GM21447 (cell line): ENCODE results near the gene ITGB7.
"Not testable (repeated sequence)": the region's sequence is repeated elsewhere in the genome, so short reads cannot be mapped to it uniquely, and the experiment has no call there.

Experiments
- ATAC-seq: cut with Tn5 transposase; IDR thresholded peaks from one replicate; pipeline ENCODE4 v1.9.1; 2021; ENCODE audit not compliant: unreplicated experiment

The ITGB7 gene

DNA sequence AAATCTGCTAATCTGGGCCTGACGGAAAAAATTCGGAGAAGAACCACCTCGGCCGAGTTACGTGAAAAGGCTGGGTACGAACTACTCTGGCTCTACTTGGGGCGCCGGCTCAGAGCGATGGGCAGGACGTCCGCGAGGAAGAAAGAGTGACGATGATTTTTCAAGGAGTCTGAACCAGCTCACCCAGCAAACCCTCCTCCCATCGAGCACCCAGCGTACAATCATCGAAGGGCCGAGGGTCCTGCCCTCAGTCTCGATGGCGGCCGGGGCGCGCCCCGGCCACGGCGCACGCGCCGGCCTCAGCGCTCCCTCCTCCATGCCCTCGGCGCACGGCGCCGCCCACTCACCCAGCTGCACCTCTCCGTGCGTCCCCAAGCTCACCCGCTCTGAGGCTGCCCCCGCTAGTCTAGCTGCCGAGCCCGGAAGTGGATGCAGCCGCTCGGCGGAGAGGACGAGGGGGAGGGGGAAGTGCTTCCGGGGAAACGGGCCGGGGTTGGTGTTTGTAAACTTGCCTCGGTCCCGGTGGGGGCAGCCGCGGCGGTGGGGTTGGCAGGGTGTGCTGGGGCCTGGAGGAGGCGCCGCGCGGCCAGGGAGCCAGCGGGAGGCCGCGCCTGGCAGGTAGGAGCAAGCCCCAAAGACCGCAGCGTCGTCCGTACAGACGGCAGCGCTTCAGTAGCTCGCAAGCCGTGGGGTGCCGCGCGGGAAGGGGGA, 26.7 kb downstream of the ITGB7 start, which contains the start of the genes CSAD and ZNF740:
CSAD (minus strand) TSS at position 706 of the 711 bp plus-strand sequence. CDS start 7,455 bp downstream, outside the sequence.
ZNF740 (plus strand) TSS at position 503 of the 711 bp plus-strand sequence. CDS start 1,262 bp downstream, outside the sequence.
- ATAC-seq = peak; percentile 91

DNA sequence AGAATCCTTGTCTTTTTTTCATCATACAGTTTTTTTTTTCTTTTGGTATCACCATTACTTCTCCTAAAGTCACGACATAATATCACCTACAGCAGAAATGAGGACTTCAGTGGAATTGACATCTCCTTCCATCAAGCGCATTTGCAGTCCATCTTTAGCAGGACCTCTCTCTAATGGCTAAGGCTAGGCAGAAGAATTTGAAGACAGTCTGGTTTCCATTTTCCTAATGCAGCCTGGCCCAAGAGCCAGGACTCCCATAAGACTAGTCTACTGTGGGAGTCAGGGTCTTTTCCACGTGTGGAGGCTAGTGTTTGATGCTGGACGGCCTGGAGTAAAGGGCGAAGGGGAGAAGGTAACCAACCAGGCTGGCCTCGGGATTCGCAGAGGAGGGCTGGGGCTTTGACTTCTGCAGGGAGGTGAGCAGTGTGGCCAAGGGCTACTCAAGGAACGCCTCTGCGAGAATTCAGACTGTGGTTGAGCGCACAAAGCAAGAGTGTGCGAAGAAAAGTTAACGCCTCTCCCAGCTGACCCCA, 27.3 kb downstream of the ITGB7 start:
- peak; percentile 18 for ATAC-seq

DNA sequence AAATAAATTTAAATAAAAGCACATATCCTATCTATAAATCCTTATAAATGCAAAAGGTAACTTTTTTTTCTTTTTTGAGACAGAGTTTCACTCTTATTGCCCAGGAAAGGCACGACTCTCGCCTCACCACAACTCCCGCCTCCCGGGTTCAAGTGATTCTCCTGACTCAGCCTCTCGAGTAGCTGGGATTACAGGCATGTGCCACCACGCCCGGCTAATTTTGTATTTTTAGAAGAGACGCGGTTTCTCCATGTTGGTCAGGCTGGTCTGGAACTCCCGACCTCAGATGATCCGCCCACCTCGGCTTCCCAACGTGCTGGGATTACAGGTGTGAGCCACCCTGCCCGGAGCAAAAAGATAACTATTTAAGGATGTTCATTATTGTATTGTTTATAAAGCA, 28.2 kb downstream of the ITGB7 start:
- ATAC-seq = not testable (repeated sequence)

DNA sequence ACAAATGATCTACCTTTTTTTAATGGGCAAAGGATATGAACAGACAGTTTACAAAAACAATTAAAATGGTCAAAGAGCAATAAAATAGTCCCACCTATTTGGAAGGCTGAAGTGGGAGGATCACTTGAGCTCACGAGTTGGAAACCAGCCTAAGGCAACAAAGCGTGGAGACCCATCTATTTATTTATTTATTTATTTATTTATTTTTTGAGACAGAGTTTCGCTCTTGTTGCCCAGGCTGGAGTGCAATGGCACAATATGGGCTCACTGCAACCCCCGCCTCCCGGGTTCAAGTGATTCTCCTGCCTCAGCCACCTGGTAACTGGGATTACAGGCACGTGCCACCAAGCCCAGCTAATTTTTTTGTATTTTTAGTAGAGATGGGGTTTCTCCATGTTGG, 29.6 kb downstream of the ITGB7 start:
- not testable (repeated sequence) for ATAC-seq

DNA sequence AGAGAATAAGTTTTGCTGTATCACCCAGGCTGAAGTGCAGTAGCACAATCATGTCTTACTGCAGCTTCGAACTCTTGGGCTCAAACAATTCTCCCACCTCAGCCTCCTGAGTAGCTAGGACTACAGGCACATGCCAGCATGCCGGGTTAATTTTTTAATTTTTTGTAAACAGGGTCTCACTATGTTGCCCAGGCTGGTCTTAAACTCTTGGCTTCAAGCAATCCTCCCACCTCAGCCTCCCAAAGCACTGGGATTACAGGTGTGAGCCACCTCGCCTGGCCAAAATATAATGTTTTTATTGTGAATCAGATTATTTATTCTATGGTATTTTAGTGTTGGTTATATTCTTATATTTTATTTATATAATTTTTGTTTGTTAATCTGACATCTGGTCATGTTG, 30.3 kb downstream of the ITGB7 start:
- no peak for ATAC-seq

DNA sequence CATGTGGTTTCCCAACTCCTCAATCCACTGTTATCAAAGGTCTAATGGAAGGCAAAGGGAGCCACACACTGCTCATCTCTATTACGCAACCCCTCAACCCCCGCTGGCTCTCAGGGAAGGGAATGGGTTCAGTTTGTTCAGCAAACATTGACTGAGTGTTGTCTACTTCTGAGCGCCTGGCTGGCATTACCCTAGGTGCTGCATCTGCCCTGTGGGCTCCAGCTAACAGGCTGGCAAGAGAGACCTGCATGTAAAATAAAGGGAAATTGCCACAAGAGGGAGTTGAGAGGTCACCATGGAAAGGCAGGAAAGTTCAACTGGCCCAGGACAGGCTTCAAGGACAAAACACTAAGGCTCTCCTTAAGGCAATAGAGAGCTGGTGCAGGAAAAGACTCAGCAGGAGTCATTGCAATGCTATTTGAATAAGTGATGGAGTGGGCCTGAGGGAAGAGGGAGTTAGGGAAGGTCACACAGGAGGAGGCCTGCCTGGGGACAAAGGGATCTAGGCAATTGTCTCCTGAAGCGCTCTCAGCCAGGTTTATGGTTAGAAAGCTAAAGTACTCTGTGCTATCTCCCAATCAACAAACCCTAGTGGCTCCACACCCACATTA, 32.1 kb downstream of the ITGB7 start:
- ATAC-seq = no peak

DNA sequence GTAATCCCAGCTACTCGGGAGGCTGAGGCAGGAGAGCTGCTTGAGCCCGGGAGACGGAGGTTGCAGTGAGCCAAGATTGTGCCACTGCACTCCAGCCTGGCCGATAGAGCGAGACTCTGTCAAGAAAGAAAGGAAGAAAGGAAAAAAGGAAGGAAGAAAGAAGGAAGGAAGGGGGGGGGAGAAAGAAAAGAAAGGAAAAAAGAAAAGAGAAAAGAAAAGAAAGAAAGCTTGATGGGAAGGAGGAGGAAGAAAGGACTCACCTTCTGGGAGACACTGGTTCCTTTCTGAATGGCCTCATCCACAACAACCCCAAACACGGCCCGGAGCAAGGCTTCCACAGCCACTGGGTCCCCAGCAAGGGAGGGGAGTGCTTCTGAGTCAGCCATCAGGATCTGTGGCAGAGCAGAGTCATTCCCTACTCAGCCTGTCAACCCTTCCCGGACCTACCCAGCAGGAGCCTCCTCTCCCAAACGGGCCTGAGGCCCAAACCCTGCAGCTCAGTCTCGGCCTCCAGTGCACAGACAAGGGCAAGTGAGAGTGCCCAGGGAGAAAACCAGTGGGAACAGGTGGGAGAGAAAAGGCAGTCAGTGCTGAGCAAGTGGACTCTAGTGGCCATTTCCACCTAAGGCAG, 33.9 kb downstream of the ITGB7 start:
- no peak for ATAC-seq

DNA sequence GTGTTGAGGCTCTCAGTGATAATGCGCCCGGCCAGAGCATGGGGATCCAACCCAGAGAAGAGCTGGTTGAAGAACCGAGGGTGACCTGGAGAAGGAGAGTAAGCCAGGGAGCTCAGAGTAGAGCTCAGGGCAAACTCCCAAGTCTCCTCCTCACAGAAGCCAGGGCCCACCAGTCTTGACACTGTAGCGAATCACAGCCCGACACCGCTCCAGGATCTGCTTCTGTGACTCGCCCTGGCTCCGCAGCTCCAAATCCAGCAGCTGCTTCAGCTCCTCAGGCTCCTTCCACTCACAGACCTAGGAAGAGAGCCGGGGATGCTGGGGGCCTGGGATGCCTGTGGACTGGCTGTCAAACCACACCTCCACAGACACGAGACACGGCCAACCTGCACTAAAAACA, 34.7 kb downstream of the ITGB7 start:
- ATAC-seq = no peak

DNA sequence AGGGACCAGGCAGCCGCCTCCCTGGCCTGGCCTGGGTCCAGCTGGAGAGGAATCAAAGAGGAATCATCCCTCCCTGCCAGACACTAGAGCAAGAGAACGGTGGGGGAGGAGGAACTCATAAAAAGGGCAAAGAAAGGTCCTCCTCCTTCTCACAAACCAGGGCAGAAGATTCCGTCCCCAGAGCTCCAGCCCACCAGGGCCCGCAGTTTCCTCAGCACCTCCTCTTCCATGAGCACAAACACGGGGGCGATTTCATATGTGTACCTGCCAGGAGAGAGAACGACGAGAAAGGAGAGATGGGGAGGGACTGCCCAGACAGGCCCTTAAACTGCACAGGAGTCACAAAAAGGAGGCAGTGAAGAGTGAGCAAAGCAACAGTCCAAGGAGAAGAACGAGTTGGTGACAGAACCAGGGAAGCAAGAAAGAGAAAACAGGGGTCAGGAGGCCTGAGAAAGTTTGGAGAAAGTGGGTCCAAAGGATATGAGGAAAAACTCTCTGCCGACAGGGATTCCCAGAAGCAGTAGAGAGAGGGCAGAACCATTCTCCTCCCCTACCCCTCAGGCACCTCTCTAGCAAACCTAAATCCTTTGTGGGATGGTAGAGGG, 35.2 kb downstream of the ITGB7 start:
- ATAC-seq = no peak

DNA sequence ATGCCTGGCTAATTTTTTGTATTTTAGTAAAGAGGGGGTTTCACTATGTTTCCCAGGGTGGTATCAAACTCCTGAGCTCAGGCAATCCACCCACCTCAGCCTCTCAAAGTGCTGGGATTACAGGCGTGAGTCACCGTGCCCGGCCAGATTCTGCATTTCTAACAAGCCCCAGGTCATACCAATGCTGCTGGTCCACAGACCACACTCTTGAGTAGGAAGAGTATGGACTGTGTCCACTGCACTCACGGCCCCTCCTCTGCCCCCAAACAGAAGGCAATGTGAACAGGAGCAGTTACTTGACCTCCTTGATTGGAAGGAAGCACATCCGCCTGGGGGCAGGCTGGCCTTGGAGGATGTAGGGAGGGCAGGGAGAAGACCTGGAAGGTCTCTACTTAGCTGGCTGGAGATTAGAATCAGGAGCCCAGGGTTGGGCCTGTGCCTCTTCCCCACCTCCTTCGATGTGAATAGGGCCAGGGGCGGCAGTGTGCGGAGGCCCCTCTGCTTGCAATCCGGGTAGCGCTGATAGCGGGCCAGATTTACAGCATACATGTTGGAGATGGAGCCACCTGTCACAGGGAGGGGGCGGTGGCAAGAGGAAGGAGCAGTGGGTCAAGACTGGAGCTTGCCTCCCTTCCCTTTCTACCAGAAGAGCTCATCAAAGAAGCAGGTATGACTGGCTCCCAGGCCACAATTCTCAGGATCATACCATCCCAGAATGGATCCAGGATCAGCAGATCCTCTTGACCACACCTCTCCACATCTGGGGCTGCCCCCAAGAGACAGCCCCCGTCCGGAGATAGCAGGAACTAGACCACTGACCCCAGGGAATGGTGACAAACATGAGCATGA, 36.0 kb downstream of the ITGB7 start:
- no peak for ATAC-seq

DNA sequence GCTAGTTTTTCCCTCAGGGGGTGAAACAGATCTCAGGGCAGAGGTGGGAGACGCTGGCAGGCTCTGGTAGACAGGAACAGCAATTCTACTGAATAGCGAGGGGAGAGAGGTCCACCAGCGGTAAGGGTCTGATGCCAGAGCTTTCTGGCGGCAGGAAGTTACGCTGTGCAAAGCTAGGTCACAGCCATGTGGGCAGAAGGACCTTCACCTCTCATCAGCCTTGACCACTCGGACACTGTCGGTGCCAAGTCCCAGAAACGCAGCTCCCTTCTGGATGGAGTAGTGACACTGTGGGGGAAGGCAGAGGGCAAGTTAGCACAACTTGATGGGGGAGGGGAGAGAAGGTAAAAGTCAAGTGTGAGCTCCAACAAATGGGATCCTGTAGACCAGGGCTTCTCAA, 36.8 kb downstream of the ITGB7 start:
- ATAC-seq = no peak

DNA sequence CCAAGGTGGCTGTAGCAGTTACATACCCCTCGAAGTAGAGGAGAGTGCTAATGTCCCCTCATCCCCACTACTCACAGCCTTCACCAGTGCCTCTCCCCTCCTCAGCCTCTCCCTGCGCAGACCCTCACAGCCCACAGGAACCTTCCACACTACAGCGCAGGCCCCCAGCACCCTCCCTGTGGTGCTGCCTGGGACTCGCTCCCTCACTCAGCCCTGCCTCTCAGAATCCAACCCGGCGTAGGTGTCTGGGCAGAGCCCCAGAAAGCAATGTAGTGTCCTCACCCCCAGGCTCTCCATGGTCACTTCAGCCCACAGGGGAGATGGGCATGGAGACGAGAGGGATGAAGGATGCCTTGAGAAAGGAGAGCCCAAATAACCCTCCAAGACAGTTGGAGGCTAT, 37.4 kb downstream of the ITGB7 start:
- no peak for ATAC-seq

DNA sequence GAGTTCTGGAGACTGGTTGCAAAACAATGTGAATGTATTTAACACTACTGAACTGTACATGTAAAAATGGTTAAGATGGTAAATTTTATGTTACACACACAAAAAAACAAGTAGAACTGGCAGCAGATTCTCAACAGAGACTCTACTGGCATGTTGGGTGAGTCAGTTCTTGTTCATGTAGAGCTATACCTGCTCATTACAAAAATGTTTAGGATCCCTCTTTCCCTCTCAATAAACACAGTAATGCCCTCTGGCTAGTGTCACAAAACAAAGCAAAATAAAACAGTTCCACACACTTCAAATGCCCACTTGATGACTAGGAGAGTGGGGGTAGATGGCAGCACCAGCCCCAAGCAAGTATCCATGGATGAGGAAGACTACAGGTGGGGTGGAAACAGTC, 40.2 kb downstream of the ITGB7 start:
- ATAC-seq = no peak

DNA sequence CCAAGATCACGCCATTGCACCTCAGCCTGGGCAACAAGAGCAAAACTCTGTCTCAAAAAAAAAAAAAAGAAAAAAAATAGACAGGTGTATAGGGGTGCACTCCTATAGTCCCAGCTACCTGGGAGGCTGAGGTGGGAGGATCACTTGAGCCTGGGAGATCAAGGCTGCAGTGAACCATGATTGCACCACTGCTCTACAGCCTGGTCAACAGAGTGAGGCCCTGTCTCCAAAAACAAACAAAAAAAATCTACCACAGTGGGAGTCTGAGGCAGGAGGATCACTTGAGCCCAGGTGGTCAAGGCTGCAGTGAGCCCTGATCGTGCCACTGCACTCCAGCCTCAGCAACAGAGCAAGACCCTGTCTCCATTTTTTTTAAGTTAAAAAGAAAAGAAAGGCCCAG, 44.0 kb downstream of the ITGB7 start:
- ATAC-seq = not testable (repeated sequence)

DNA sequence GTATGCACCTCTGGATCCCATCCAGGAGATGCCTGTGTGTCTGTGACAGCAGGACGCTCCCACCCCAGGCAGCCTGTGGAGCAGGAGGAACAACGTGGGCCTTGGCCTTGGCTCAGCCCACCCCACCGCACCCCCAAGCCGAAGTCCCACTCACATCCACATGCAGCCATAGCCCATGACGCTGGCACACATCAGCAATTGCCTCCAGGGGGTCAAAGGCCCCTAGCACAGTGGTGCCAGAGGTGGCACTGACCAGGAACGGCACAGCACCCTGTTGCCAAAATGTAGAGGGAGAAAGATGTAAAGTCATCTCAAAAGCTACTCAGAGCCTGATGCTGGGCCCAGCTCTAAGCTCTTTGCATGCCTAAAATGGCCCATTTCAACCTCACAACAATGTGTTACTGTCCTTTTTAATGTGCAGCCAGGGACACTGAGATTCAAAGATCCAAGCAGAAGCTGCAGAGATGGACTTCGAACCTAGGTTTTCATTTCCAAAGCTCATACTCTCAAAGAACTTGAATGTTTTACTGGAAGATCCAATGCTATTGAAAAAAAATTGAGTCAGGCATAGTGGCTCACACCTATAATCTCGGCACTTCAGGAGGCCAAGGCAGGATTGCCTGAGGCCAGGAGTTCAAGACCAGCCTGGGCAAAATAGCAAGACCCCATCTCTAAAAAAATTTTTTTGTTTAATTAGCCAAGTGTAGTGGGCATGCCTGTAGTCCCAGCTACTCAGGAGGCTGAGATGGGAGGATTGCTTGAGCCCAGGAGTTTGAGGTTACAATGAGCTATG, 45.7 kb downstream of the ITGB7 start:
- ATAC-seq = no peak

DNA sequence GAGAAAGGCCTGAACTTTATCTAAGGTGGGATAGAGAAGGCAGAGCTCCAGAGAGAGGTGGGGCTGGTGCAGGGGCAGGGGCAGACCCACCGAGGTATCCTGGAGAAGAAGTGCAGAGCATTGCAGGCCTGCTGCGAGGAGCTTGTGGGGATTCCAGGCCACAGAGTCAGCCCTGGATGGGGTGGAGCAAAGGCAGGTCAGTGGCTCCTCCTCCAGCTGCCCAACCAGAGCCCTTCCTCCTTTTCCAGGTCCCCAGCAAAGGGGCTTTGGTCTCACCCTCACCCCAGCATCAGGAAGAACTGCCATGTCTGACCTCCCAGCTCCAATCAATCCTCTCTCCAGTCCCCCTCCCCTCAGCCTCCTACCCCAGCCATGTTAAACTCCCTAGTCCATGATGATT, 46.4 kb downstream of the ITGB7 start:
- no peak for ATAC-seq

DNA sequence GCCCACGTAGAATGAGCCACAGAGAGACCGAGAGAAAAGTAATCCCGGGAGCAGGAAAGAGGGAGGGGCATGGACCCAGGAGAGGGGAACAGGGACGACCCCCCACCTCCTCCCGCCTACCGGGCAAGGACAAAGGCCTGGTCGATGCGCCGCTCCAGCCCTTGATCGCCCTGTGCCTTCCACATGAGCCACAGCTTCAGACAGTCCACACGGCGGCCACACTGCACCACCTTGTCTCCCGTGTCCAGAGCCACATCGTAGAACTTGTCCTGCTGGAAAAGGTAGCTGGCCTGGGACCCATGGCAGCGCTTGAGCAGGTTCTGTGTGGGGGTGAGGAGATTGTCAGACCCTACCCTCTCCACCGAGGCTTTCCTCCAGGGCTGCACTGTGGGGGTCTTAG, 47.1 kb downstream of the ITGB7 start:
- no peak for ATAC-seq

DNA sequence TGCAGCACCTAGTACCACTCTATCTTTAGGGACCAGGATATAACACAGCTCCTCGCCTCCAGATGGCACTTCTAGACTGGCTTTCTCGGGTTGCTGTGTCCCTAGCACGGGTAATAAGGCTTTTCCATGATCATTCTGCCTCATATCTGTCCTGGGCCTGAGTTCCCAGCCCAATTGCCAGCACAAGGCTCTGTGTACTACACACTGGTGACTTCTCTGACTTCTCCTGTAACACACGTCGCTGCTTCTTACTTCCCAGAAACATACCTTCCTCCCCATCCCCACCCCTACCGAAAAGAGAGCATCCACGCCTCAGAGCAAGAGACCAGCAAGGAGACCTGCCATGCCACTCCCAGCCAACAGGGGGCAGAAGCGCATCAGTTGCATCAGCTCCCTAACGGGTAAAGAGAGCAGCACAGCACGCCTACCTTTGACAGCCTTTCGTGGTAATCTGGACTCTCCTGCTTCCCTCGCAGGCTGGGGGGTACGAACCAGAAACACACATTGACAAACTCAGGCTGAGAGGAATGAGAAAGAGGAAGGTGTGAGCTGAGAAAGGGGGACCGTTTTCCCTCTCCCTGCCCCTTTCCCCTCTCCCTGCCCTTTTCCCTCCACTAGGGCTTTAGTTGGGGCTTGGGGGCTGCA, 47.7 kb downstream of the ITGB7 start:
- peak; percentile 84 for ATAC-seq

DNA sequence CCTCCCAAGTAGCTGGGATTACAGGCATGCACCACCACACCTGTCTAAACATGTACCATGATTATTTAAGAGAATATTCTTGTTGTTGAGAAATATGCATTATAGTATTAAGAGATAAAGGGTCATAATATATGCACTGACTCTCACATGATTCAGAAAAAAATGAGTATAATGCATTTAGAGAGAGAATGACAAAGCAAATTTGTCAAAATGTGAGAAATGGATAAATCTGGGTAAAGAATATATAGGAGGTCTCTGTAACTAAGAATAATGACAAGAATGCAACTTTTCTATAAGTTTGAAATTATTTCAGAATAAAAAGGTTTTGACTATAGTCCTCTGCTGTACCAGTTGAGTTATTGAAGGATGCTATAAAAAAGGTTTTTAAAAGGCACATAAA, 54.7 kb downstream of the ITGB7 start:
- ATAC-seq = no peak
